A549 (cell line): ENCODE measurements around the gene CMIP. TPM values are rescaled to one million over a fixed set of nuclear protein-coding genes. Genes with fewer than 3 reads are reported as not detected.

Experiments used
- ATAC-seq, 2 experiments: fragments of 200-7000 bp in 1 of 2; fragments of >200 bp in 1 of 2; cut with Nextera tagmentation in 1 of 2; cut with Tn5 transposase in 1 of 2; 3 replicates each; pipeline versions ENCODE4 v1.8.0 to v1.9.1; 2018 to 2020; ENCODE audit warnings: mild to moderate bottlenecking in 1 of 2, moderate library complexity in 1 of 2
- CTCF ChIA-PET: fragments of 300-600 bp; sonication (Branson Sonifier 250); formaldehyde crosslinking; extraction: SDS; loops from one replicate; lab custom pipeline; 2021; ENCODE audit warnings: antibody characterized with exemption, inconsistent platforms; lab: Yijun Ruan, JAX
- POLR2A ChIA-PET: fragments of 350-600 bp; formaldehyde crosslinking; extraction: SDS; loops from one replicate; lab custom pipeline; 2021; ENCODE audit warnings: antibody characterized with exemption, inconsistent platforms; lab: Yijun Ruan, JAX
- DNase-seq, 2 experiments: peaks; one replicate each; pipeline versions ENCODE4 v3.0.0 to v3.0.0-alpha.2; 2011 to 2016; ENCODE audit warnings: low read depth in 1 of 2, low spot score in 1 of 2
- FAIRE-seq: peaks from 2 replicates; lab custom pipeline; 2011; peaks lifted over from hg19 to GRCh38; lab: Jason Lieb, UNC
- H3K27ac ChIP-seq, 2 experiments: fragments of >200 bp; sonication (Bioruptor Twin); formaldehyde crosslinking; 3 replicates each; pipeline ENCODE4 v1.5.1; 2016 to 2017
- H3K4me1 ChIP-seq: fragments of >200 bp; sonication (Bioruptor Twin); formaldehyde crosslinking; 3 replicates; pipeline ENCODE4 v1.6.1; 2016
- H3K4me2 ChIP-seq: fragments of >200 bp; sonication (Bioruptor Twin); formaldehyde crosslinking; 3 replicates; pipeline ENCODE4 v1.6.1; 2016
- H3K4me3 ChIP-seq: fragments of >200 bp; sonication (Bioruptor Twin); formaldehyde crosslinking; 3 replicates; pipeline ENCODE4 v1.5.1; 2016
- H3K9me3 ChIP-seq: fragments of >200 bp; sonication (Bioruptor Twin); formaldehyde crosslinking; 3 replicates; pipeline ENCODE4 v1.6.1; 2016
- BCL3 ChIP-seq: fragments of >200 bp; sonication (Bioruptor Twin); formaldehyde crosslinking; IDR thresholded peaks from 3 replicates; pipeline ENCODE4 v1.6.1; 2016
- CEBPB ChIP-seq, 2 experiments: fragments of >200 bp in 1 of 2; sonication (Bioruptor Twin) in 1 of 2; formaldehyde crosslinking in 1 of 2; IDR thresholded peaks; 2 replicates each; pipeline ENCODE4 v1.6.1; 2012 to 2016
- CHD2 ChIP-seq: fragments of 150-350 bp; IDR thresholded peaks from 2 replicates; pipeline ENCODE4 v1.6.1; 2014; ENCODE audit warnings: low read length; ENCODE audit not compliant: partially characterized antibody
- CHD4 ChIP-seq: fragments of 200-600 bp; sonication (generic); IDR thresholded peaks from 2 replicates; pipeline ENCODE4 v1.6.1; 2016; ENCODE audit warnings: antibody characterized with exemption, mild to moderate bottlenecking, borderline replicate concordance
- EHMT2 ChIP-seq: fragments of 200-600 bp; sonication (generic); IDR thresholded peaks from 2 replicates; pipeline ENCODE4 v1.6.1; 2016; ENCODE audit warnings: antibody characterized with exemption, low read depth, mild to moderate bottlenecking, moderate library complexity
- ESRRA ChIP-seq: fragments of 150-350 bp; IDR thresholded peaks from 2 replicates; pipeline ENCODE4 v1.6.1; 2014; ENCODE audit warnings: mild to moderate bottlenecking, low read length, borderline replicate concordance
- HEYL ChIP-seq: fragments of 250-450 bp; sonication (Bioruptor Pico); IDR thresholded peaks from 2 replicates; pipeline ENCODE4 v1.8.0; 2021; ENCODE audit warnings: mild to moderate bottlenecking, moderate library complexity
- HOXA7 ChIP-seq: fragments of 250-450 bp; sonication (Bioruptor Pico); IDR thresholded peaks from 2 replicates; pipeline ENCODE4 v1.5.0; 2020; ENCODE audit warnings: mild to moderate bottlenecking, moderate library complexity
- KDM1A ChIP-seq: fragments of 200-600 bp; sonication (generic); IDR thresholded peaks from 2 replicates; pipeline ENCODE4 v1.6.1; 2016; ENCODE audit warnings: low read depth, mild to moderate bottlenecking
- KDM5A ChIP-seq: fragments of 200-600 bp; sonication (generic); IDR thresholded peaks from 2 replicates; pipeline ENCODE4 v1.6.1; 2016; ENCODE audit warnings: antibody characterized with exemption, mild to moderate bottlenecking
- MAX ChIP-seq: IDR thresholded peaks from 2 replicates; pipeline ENCODE4 v1.6.1; 2012
- MYC ChIP-seq: IDR thresholded peaks from 2 replicates; pipeline ENCODE4 v1.6.1; 2012; ENCODE audit warnings: mild to moderate bottlenecking, inconsistent platforms, low read length, improper control_type of control experiment, borderline replicate concordance
- POLR2AphosphoS2 ChIP-seq: conservative IDR thresholded peaks from 2 replicates; pipeline ENCODE4 v1.6.1; 2012; ENCODE audit warnings: low read length, improper control_type of control experiment, inconsistent platforms
- RCOR1 ChIP-seq: fragments of 150-350 bp; IDR thresholded peaks from 2 replicates; pipeline ENCODE4 v1.6.1; 2014; ENCODE audit warnings: antibody characterized with exemption, low read length, low read depth
- REST ChIP-seq: fragments of 200-600 bp; sonication (generic); IDR thresholded peaks from 2 replicates; pipeline ENCODE4 v1.6.1; 2016; ENCODE audit warnings: antibody characterized with exemption, mild to moderate bottlenecking, moderate library complexity
- RNF2 ChIP-seq: fragments of 200-600 bp; sonication (generic); IDR thresholded peaks from 2 replicates; pipeline ENCODE4 v1.6.1; 2016; ENCODE audit warnings: low read depth, mild to moderate bottlenecking, antibody characterized with exemption, moderate library complexity, borderline replicate concordance
- SREBF2 ChIP-seq: fragments of 450-650 bp; IDR thresholded peaks from 2 replicates; pipeline ENCODE4 v1.6.1; 2014; ENCODE audit warnings: mild to moderate bottlenecking, moderate library complexity
- TFCP2L1 ChIP-seq: fragments of 250-450 bp; sonication (Bioruptor Pico); IDR thresholded peaks from 2 replicates; pipeline ENCODE4 v1.5.0; 2021; ENCODE audit warnings: mild to moderate bottlenecking
- TP53 ChIP-seq: fragments of 250-450 bp; sonication (Bioruptor Pico); IDR thresholded peaks from 2 replicates; pipeline ENCODE4 v1.5.0; 2021; ENCODE audit warnings: mild to moderate bottlenecking, moderate library complexity
- ZNF302 ChIP-seq: fragments of 250-450 bp; sonication (Bioruptor Pico); IDR thresholded peaks from 2 replicates; pipeline ENCODE4 v1.9.0; 2021; ENCODE audit warnings: inconsistent platforms, mild to moderate bottlenecking, moderate library complexity
- WGBS: methylation state at CpG from one replicate; pipeline ENCODE4 v1.1.6; 2017; ENCODE audit errors: missing lambda C conversion rate; 5-methylcytosine and 5-hydroxymethylcytosine counted together
- polyA plus RNA-seq, 4 experiments: library from polyadenylated mRNA; depleted of rRNA in 3 of 4; stranded (reverse); fragments of >200 nt; fragmentation: RNase III in 1 of 4; extraction: RNeasy Plus Mini Kit Qiagen cat#74134 plus additional on column Dnase treatment in 1 of 4; gene quantifications; 2 replicates in 3 of 4; 3 replicates in 1 of 4; pipeline ENCODE4 v1.2.3, GENCODE V29; 2011 to 2017

The CMIP gene
- polyA plus RNA-seq, 2 of the 4 experiments (the other 2 are of a cell fraction) = 21.6 to 125 TPM

- Histone ChIP-seq H3K4me1 (peaks cover 85% of the 10 kb centered on the region), H3K9me3 (no peaks in the 10 kb centered on the region)
- TF ChIP-seq HOXA7 = no peak
- TF ChIP-seq EHMT2 = no peak
- no peak for TF ChIP-seq CEBPB (IDR thresholded peaks at IDR 0.05)
- no peak for TF ChIP-seq TP53 (CRISPR knock-in tag)
- peak; percentile 89 for TF ChIP-seq KDM1A
- TF ChIP-seq MYC = no peak
- TF ChIP-seq TFCP2L1 (CRISPR knock-in tag) = 0 out of 2 replicates have a peak, but pooled peaks have one; percentile 14
- no peak for TF ChIP-seq RCOR1
- TF ChIP-seq, all 56 proteins: peak for 2
- WGBS = 88% methylated on average over 9 of the region's 9 CpGs
- ChIA-PET POLR2A (no interaction called here), CTCF (interaction anchor here (1.0 to 1.3 kb wide), 2 partner anchors 16 to 43 kb away, joined by 3 read pairs; no protein-coding TSS in a partner anchor)
- ATAC-seq = no peak
- DNase-seq = no peak
- H3K4me2 ChIP-seq = no peak overlapping the region
- H3K4me3 ChIP-seq = no peak overlapping the region
- H3K27ac ChIP-seq = peak overlapping the region in 1 of 2 experiments; percentile 72; a peak in 1 of 6 replicates
- no peak for FAIRE-seq
Measured at GRCh38 chr16:81470796-81471636, 26.4 kb downstream of the CMIP start.

GRCh38 chr16:81471882-81472281 is 27.3 kb downstream of the CMIP start:
- Histone ChIP-seq H3K4me3 (no peak overlapping the region), H3K9me3 (no peaks in the 10 kb centered on the region), H3K4me1 (peaks cover 81% of the 10 kb centered on the region), H3K4me2 (no peak overlapping the region), H3K27ac (no peak overlapping the region; a peak in 1 of 6 replicates)
- no peak for DNase-seq
- ChIA-PET POLR2A (no interaction called here), CTCF (interaction anchor here (1.2 to 1.4 kb wide), 2 partner anchors 8 to 12 kb away, joined by 3 to 4 read pairs; no protein-coding TSS in a partner anchor)
- ATAC-seq = no peak
- 85% methylated on average over 8 of the region's 8 CpGs for WGBS
- no peak for FAIRE-seq
- TF ChIP-seq REST (no peak), MAX (no peak; the same call in 1 of the 2 replicates), POLR2AphosphoS2 (peak; percentile 34; the same call in 1 of the 2 replicates), RNF2 (no peak)

- ChIA-PET POLR2A (no interaction called here), CTCF (interaction anchor here (1.2 to 1.4 kb wide), 2 partner anchors 9 to 12 kb away, joined by 3 to 4 read pairs; no protein-coding TSS in a partner anchor)
- peak overlapping the region in 1 of 2 experiments; percentile 72; a peak in 3 of 6 replicates for H3K27ac ChIP-seq
- ATAC-seq (peak in 1 of 2 experiments; percentile 20; a peak in 3 of 6 replicates), DNase-seq (no peak)
- 89% methylated on average over 6 of the region's 7 CpGs for WGBS
- no peak overlapping the region; the same call in 2 of the 3 replicates for H3K4me2 ChIP-seq
- peaks cover 81% of the 10 kb centered on the region for H3K4me1 ChIP-seq
- TF ChIP-seq ZNF302 (CRISPR knock-in tag) (no peak), KDM5A (no peak), BCL3 (no peak), ESRRA (no peak), CHD4 (no peak), HEYL (CRISPR knock-in tag) (no peak), CHD2 (no peak), SREBF2 (no peak), MYC (no peak)
- TF ChIP-seq, all 56 proteins: peak for 0
- FAIRE-seq = no peak
- no peak overlapping the region for H3K4me3 ChIP-seq
- H3K9me3 ChIP-seq = no peaks in the 10 kb centered on the region
Measured at GRCh38 chr16:81472391-81472790, 27.8 kb downstream of the CMIP start.
